Measurements from ENCODE around the gene KCNH6.

Gene KCNH6

DNA sequence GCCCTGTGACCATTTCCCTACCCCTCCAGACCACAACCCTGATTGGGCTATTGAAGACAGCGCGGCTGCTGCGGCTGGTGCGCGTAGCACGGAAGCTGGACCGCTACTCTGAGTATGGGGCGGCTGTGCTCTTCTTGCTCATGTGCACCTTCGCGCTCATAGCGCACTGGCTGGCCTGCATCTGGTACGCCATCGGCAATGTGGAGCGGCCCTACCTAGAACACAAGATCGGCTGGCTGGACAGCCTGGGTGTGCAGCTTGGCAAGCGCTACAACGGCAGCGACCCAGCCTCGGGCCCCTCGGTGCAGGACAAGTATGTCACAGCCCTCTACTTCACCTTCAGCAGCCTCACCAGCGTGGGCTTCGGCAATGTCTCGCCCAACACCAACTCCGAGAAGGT, 12.5 kb downstream of the KCNH6 start:
- no peak overlapping the region for H3K27ac ChIP-seq (ENCODE audit: low read length)
- no peaks in the 10 kb centered on the region for H3K9me3 ChIP-seq (ENCODE audit: control insufficient read depth in 2 of 2, low read length in 2 of 2)
- peaks cover 19 to 23% of the 10 kb centered on the region in 2 donors for H3K27me3 ChIP-seq (ENCODE audit: control insufficient read depth in 1 of 2, insufficient read depth in 2 of 2, low read length in 2 of 2)
- no peak overlapping the region for H3K4me3 ChIP-seq (ENCODE audit: low read length in 2 of 2)
- H3K36me3 ChIP-seq (ENCODE audit: control insufficient read depth in 2 of 2, insufficient read depth in 2 of 2, low read length in 2 of 2): no peaks in the 10 kb centered on the region
- peaks cover 7% of the 10 kb centered on the region for H3K4me1 ChIP-seq (ENCODE audit: control insufficient read depth, insufficient read depth, low read length)
- no peak overlapping the region for H3K9ac ChIP-seq (ENCODE audit: low read length in 2 of 2)

- peaks cover 19 to 23% of the 10 kb centered on the region in 2 donors for H3K27me3 ChIP-seq (ENCODE audit: control insufficient read depth in 1 of 2, insufficient read depth in 2 of 2, low read length in 2 of 2)
- no peak overlapping the region for H3K27ac ChIP-seq (ENCODE audit: low read length)
- H3K4me3 ChIP-seq (ENCODE audit: low read length in 2 of 2): no peak overlapping the region
- H3K4me1 ChIP-seq (ENCODE audit: control insufficient read depth, insufficient read depth, low read length): peaks cover 7% of the 10 kb centered on the region
- H3K9me3 ChIP-seq (ENCODE audit: control insufficient read depth in 2 of 2, low read length in 2 of 2): no peaks in the 10 kb centered on the region
- H3K36me3 ChIP-seq (ENCODE audit: control insufficient read depth in 2 of 2, insufficient read depth in 2 of 2, low read length in 2 of 2): no peaks in the 10 kb centered on the region
- no peak overlapping the region for H3K9ac ChIP-seq (ENCODE audit: low read length in 2 of 2)
These were observed 13.8 kb downstream of the KCNH6 start for GRCh38 chr17:63537001-63537400.

DNA sequence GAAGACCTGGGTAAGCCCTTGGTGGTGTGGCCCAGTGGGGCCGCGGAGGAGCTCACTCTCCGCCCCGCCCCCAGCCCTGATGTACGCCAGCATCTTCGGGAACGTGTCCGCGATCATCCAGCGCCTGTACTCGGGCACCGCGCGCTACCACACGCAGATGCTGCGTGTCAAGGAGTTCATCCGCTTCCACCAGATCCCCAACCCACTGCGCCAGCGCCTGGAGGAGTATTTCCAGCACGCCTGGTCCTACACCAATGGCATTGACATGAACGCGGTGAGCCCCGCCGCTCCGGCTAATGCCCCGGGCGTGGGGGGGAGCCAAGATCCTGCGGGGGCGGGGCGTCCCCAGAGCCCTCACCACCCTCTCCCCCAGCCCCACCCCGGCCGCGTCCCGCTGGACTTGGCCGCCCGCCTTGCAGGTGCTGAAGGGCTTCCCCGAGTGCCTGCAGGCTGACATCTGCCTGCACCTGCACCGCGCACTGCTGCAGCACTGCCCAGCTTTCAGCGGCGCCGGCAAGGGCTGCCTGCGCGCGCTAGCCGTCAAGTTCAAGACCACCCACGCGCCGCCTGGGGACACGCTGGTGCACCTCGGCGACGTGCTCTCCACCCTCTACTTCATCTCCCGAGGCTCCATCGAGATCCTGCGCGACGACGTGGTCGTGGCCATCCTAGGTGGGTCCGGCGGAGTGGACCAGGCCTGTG, 15.0 kb downstream of the KCNH6 start:
- peak overlapping the region in 1 of 2 donors; percentile 47 for H3K4me3 ChIP-seq (ENCODE audit: low read length in 2 of 2)
- H3K27ac ChIP-seq (ENCODE audit: low read length): no peak overlapping the region
- no peak overlapping the region for H3K9ac ChIP-seq (ENCODE audit: low read length in 2 of 2)
- peaks cover 19 to 25% of the 10 kb centered on the region in 2 donors for H3K27me3 ChIP-seq (ENCODE audit: control insufficient read depth in 1 of 2, insufficient read depth in 2 of 2, low read length in 2 of 2)
- no peaks in the 10 kb centered on the region for H3K9me3 ChIP-seq (ENCODE audit: control insufficient read depth in 2 of 2, low read length in 2 of 2)
- H3K4me1 ChIP-seq (ENCODE audit: control insufficient read depth, insufficient read depth, low read length): peaks cover 7% of the 10 kb centered on the region
- H3K36me3 ChIP-seq (ENCODE audit: control insufficient read depth in 2 of 2, insufficient read depth in 2 of 2, low read length in 2 of 2): no peaks in the 10 kb centered on the region

GRCh38 chr17:63538693-63539595, 15.8 kb downstream of the KCNH6 start:
- H3K4me1 ChIP-seq (ENCODE audit: control insufficient read depth, insufficient read depth, low read length): peaks cover 7% of the 10 kb centered on the region
- H3K36me3 ChIP-seq (ENCODE audit: control insufficient read depth in 2 of 2, insufficient read depth in 2 of 2, low read length in 2 of 2): no peaks in the 10 kb centered on the region
- H3K4me3 ChIP-seq (ENCODE audit: low read length in 2 of 2): peak overlapping the region in 1 of 2 donors; percentile 47
- no peak overlapping the region for H3K27ac ChIP-seq (ENCODE audit: low read length)
- no peaks in the 10 kb centered on the region for H3K9me3 ChIP-seq (ENCODE audit: control insufficient read depth in 2 of 2, low read length in 2 of 2)
- H3K9ac ChIP-seq (ENCODE audit: low read length in 2 of 2): no peak overlapping the region
- peaks cover 19 to 25% of the 10 kb centered on the region in 2 donors for H3K27me3 ChIP-seq (ENCODE audit: control insufficient read depth in 1 of 2, insufficient read depth in 2 of 2, low read length in 2 of 2)

DNA sequence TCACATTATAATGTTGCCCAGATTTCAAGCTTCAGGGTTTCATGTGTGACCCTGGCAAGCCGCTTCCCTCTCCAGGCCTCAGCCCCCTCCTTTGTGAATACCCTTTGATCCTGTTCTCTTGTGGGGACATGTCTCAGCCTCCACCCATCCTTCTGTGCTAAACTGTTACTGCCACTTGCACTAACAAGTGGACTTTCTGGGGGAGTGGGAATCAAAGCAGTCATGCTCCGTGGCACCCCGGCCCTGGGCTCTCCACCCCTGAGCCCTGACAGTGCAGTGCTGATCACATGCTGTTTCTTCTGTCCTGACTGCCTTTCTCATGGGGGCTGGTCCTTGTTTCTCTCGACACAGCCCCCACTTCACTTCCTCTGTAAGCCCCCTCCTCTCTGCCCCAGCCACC, 17.4 kb downstream of the KCNH6 start:
- Histone ChIP-seq H3K9me3 (ENCODE audit: control insufficient read depth in 2 of 2, low read length in 2 of 2) (no peaks in the 10 kb centered on the region), H3K27ac (ENCODE audit: low read length) (no peak overlapping the region), H3K36me3 (ENCODE audit: control insufficient read depth in 2 of 2, insufficient read depth in 2 of 2, low read length in 2 of 2) (no peaks in the 10 kb centered on the region), H3K4me3 (ENCODE audit: low read length in 2 of 2) (no peak overlapping the region), H3K9ac (ENCODE audit: low read length in 2 of 2) (no peak overlapping the region), H3K27me3 (ENCODE audit: control insufficient read depth in 1 of 2, insufficient read depth in 2 of 2, low read length in 2 of 2) (peaks cover 19 to 21% of the 10 kb centered on the region in 2 donors), H3K4me1 (ENCODE audit: control insufficient read depth, insufficient read depth, low read length) (peaks cover 9% of the 10 kb centered on the region)

DNA sequence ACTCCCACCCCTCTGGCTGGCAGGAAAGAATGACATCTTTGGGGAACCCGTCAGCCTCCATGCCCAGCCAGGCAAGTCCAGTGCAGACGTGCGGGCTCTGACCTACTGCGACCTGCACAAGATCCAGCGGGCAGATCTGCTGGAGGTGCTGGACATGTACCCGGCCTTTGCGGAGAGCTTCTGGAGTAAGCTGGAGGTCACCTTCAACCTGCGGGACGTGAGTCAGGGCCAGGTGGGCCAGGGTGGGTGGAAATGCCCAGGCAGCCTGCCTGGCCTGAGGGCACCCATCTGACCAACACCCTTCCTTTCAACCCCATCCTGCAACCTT, 19.0 kb downstream of the KCNH6 start:
- Histone ChIP-seq H3K4me1 (ENCODE audit: control insufficient read depth, insufficient read depth, low read length) (peaks cover 9% of the 10 kb centered on the region), H3K9me3 (ENCODE audit: control insufficient read depth in 2 of 2, low read length in 2 of 2) (no peaks in the 10 kb centered on the region), H3K36me3 (ENCODE audit: control insufficient read depth in 2 of 2, insufficient read depth in 2 of 2, low read length in 2 of 2) (no peaks in the 10 kb centered on the region), H3K27ac (ENCODE audit: low read length) (no peak overlapping the region), H3K4me3 (ENCODE audit: low read length in 2 of 2) (no peak overlapping the region), H3K9ac (ENCODE audit: low read length in 2 of 2) (no peak overlapping the region), H3K27me3 (ENCODE audit: control insufficient read depth in 1 of 2, insufficient read depth in 2 of 2, low read length in 2 of 2) (peaks cover 19 to 20% of the 10 kb centered on the region in 2 donors)

DNA sequence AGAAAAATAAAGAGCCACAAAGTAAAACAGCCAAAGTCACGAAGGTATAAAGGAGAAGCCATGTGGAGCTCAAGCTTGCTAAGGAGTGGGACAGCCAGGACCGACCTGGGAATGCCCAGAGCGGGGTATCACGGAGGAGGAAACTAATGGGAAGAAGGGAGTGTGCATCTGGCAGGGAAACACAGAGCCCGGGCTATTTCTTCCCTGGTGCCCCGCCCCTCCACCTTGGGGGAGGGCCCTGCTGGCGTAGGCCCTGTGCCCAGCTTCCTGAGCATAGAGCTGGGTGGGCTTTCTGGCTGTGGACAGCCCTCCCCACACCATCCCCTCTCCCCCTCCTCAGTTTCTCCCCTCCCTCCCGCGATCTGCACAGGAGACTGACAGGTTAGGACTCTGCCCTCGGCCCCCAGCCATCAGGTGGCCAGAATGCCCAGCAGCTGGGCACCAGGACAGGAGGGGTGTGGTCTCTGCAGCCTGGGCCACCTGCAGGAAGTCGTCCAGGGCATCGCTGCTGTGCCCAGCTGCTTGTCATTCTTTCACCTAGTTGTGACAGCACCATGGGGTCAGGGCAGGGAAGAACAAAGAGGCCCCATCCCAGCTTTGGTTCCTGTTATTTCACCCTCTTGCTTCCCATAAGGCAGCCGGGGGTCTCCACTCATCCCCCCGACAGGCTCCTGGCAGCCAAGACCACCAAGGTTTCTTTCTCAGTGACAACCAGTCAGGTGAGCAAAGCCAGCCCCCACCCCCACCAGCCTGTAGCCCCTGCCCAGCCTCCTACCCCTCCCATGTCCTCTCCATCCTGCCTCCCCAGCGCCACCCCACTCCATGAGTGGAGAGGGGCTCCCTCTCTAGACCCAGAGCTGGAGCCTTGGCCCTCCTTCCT, 20.0 kb downstream of the KCNH6 start:
- Histone ChIP-seq H3K4me1 (ENCODE audit: control insufficient read depth, insufficient read depth, low read length) (peaks cover 6% of the 10 kb centered on the region), H3K27me3 (ENCODE audit: control insufficient read depth in 1 of 2, insufficient read depth in 2 of 2, low read length in 2 of 2) (peaks cover 13 to 20% of the 10 kb centered on the region in 2 donors), H3K4me3 (ENCODE audit: low read length in 2 of 2) (no peak overlapping the region), H3K36me3 (ENCODE audit: control insufficient read depth in 2 of 2, insufficient read depth in 2 of 2, low read length in 2 of 2) (no peaks in the 10 kb centered on the region), H3K9ac (ENCODE audit: low read length in 2 of 2) (no peak overlapping the region), H3K9me3 (ENCODE audit: control insufficient read depth in 2 of 2, low read length in 2 of 2) (no peaks in the 10 kb centered on the region), H3K27ac (ENCODE audit: low read length) (no peak overlapping the region)

- H3K4me3 ChIP-seq (ENCODE audit: low read length in 2 of 2): no peak overlapping the region
- H3K27ac ChIP-seq (ENCODE audit: low read length): no peak overlapping the region
- no peaks in the 10 kb centered on the region for H3K9me3 ChIP-seq (ENCODE audit: control insufficient read depth in 2 of 2, low read length in 2 of 2)
- H3K27me3 ChIP-seq (ENCODE audit: control insufficient read depth in 1 of 2, insufficient read depth in 2 of 2, low read length in 2 of 2): peaks cover 6 to 13% of the 10 kb centered on the region in 2 donors
- no peaks in the 10 kb centered on the region for H3K36me3 ChIP-seq (ENCODE audit: control insufficient read depth in 2 of 2, insufficient read depth in 2 of 2, low read length in 2 of 2)
- H3K4me1 ChIP-seq (ENCODE audit: control insufficient read depth, insufficient read depth, low read length): peaks cover 2% of the 10 kb centered on the region
- no peak overlapping the region for H3K9ac ChIP-seq (ENCODE audit: low read length in 2 of 2)
These were observed 20.8 kb downstream of the KCNH6 start for GRCh38 chr17:63543822-63544420.

GRCh38 chr17:63544467-63545301, 21.5 kb downstream of the KCNH6 start:
- Histone ChIP-seq H3K4me1 (ENCODE audit: control insufficient read depth, insufficient read depth, low read length) (peaks cover 3% of the 10 kb centered on the region), H3K4me3 (ENCODE audit: low read length in 2 of 2) (no peak overlapping the region), H3K9me3 (ENCODE audit: control insufficient read depth in 2 of 2, low read length in 2 of 2) (no peaks in the 10 kb centered on the region), H3K36me3 (ENCODE audit: control insufficient read depth in 2 of 2, insufficient read depth in 2 of 2, low read length in 2 of 2) (no peaks in the 10 kb centered on the region), H3K27me3 (ENCODE audit: control insufficient read depth in 1 of 2, insufficient read depth in 2 of 2, low read length in 2 of 2) (peaks cover 0 to 5% of the 10 kb centered on the region in 2 donors), H3K27ac (ENCODE audit: low read length) (no peak overlapping the region), H3K9ac (ENCODE audit: low read length in 2 of 2) (no peak overlapping the region)

Measured in stomach smooth muscle (tissue), 2 donors.